Endothelial cell of umbilical vein (primary cell): ENCODE measurements around the gene TPH2. TPM values are rescaled to one million over a fixed set of nuclear protein-coding genes. Genes with fewer than 3 reads are reported as not detected.

Source experiments
- BruUV-seq: library from RNA; stranded (reverse); fragments of 400-500 nt; replicated peaks from 2 replicates; lab custom pipeline; 2021; lab: Mats Ljungman, UMichigan
- CTCF ChIA-PET: fragments of 300-600, 350-600 bp; sonication (Branson Sonifier 250); formaldehyde crosslinking; loops from one replicate; lab custom pipeline; 2021; ENCODE audit warnings: antibody characterized with exemption, inconsistent platforms; lab: Charles Lee
- POLR2A ChIA-PET: fragments of 300-600, 350-600 bp; sonication (Branson Sonifier 250); formaldehyde crosslinking; loops from one replicate; lab custom pipeline; 2021; ENCODE audit warnings: antibody characterized with exemption, inconsistent platforms; lab: Charles Lee
- DNase-seq: peaks from one replicate; pipeline ENCODE4 v3.0.0-alpha.2; 2011; ENCODE audit warnings: low read depth, low spot score
- FAIRE-seq: peaks from 2 replicates; lab custom pipeline; 2011; peaks lifted over from hg19 to GRCh38; lab: Jason Lieb, UNC
- H2AFZ ChIP-seq: 2 replicates; pipeline ENCODE4 v1.6.0; 2012; ENCODE audit warnings: low read depth, low read length, control low read depth, inconsistent platforms
- H3K27ac ChIP-seq: 2 replicates; pipeline ENCODE4 v1.5.1; 2011; ENCODE audit warnings: low read depth, mild to moderate bottlenecking, control low read depth, low read length, moderate library complexity; ENCODE audit not compliant: insufficient read depth
- H3K27me3 ChIP-seq, 2 experiments: 2 replicates each; pipeline versions ENCODE4 v1.6.0 to v1.6.1; 2011; ENCODE audit warnings: low read length in 2 of 2, mixed read lengths in 1 of 2; ENCODE audit not compliant: control insufficient read depth in 2 of 2, insufficient read depth in 2 of 2
- H3K36me3 ChIP-seq, 2 experiments: 2 replicates in 1 of 2; 3 replicates in 1 of 2; pipeline ENCODE4 v1.5.1; 2011; ENCODE audit warnings: low read length in 2 of 2, mild to moderate bottlenecking in 1 of 2, moderate library complexity in 1 of 2; ENCODE audit not compliant: control insufficient read depth in 2 of 2, insufficient read depth in 2 of 2; ENCODE audit errors: extremely low read depth in 1 of 2
- H3K4me1 ChIP-seq: 3 replicates; pipeline ENCODE4 v1.5.1; 2011; ENCODE audit warnings: mild to moderate bottlenecking, low read length; ENCODE audit not compliant: control insufficient read depth, insufficient read depth; ENCODE audit errors: extremely low read depth
- H3K4me2 ChIP-seq: 2 replicates; pipeline ENCODE4 v1.6.1; 2011; ENCODE audit warnings: low read length, control low read depth, mixed read lengths; ENCODE audit not compliant: insufficient read depth
- H3K4me3 ChIP-seq, 3 experiments: fragments of 200-600 bp in 1 of 3; sonication (generic), shearing (Covaris generic) in 1 of 3; replicated peaks in 1 of 3; 2 replicates each; pipeline ENCODE4 v1.5.1; 2011 to 2016; ENCODE audit warnings: control low read depth in 3 of 3, low read length in 3 of 3, mild to moderate bottlenecking in 2 of 3, inconsistent platforms in 1 of 3, low read depth in 1 of 3, moderate library complexity in 1 of 3; ENCODE audit not compliant: insufficient read depth in 1 of 3
- H3K79me2 ChIP-seq: 2 replicates; pipeline ENCODE4 v1.6.0; 2012; ENCODE audit warnings: low read length, inconsistent platforms; ENCODE audit not compliant: control insufficient read depth, insufficient read depth
- H3K9ac ChIP-seq: replicated peaks from 2 replicates; pipeline ENCODE3; 2011; ENCODE audit warnings: low read length, control low read depth; ENCODE audit not compliant: insufficient read depth; ENCODE audit errors: extremely low read depth
- H3K9me1 ChIP-seq: replicated peaks from 3 replicates; pipeline ENCODE4 v1.6.0; 2011; ENCODE audit warnings: mild to moderate bottlenecking, low read length; ENCODE audit not compliant: control insufficient read depth, insufficient read depth; ENCODE audit errors: extremely low read depth
- H3K9me3 ChIP-seq: replicated peaks from 2 replicates; pipeline ENCODE4 v1.5.1; 2012; ENCODE audit warnings: low read length, inconsistent platforms; ENCODE audit not compliant: control insufficient read depth, insufficient read depth
- H4K20me1 ChIP-seq: replicated peaks from 2 replicates; pipeline ENCODE3; 2011; ENCODE audit warnings: mild to moderate bottlenecking, low read length; ENCODE audit not compliant: control insufficient read depth, insufficient read depth; ENCODE audit errors: extremely low read depth
- CTCF ChIP-seq, 2 donors: IDR thresholded peaks; 1 replicate in 1 of 2; 2 replicates in 1 of 2; pipeline ENCODE4 v1.5.1; 2011; ENCODE audit warnings: low read length in 2 of 2, mild to moderate bottlenecking in 2 of 2, moderate library complexity in 2 of 2, control low read depth in 1 of 2, inconsistent platforms in 1 of 2, low read depth in 1 of 2; ENCODE audit not compliant: insufficient read depth in 1 of 2; ENCODE audit errors: extremely low read depth in 1 of 2
- EZH2 ChIP-seq: IDR thresholded peaks from 2 replicates; pipeline ENCODE4 v1.6.1; 2012; ENCODE audit warnings: borderline replicate concordance, low read depth, mild to moderate bottlenecking, moderate library complexity, low read length, inconsistent platforms; ENCODE audit not compliant: severe bottlenecking
- FOS ChIP-seq: IDR thresholded peaks from 2 replicates; pipeline ENCODE4 v1.6.1; 2011; ENCODE audit warnings: mild to moderate bottlenecking, low read length, moderate library complexity, borderline replicate concordance; ENCODE audit not compliant: insufficient read depth
- GATA2 ChIP-seq: IDR thresholded peaks from 2 replicates; pipeline ENCODE4 v1.7.0; 2011; ENCODE audit warnings: low read depth, mild to moderate bottlenecking, moderate library complexity, mixed read lengths, low read length; ENCODE audit not compliant: insufficient read length, insufficient read depth
- JUN ChIP-seq: IDR thresholded peaks from 2 replicates; pipeline ENCODE4 v1.6.1; 2011; ENCODE audit warnings: borderline replicate concordance, low read depth; ENCODE audit not compliant: insufficient read length, insufficient read depth
- MAX ChIP-seq: IDR thresholded peaks from 2 replicates; pipeline ENCODE4 v1.6.1; 2011; ENCODE audit not compliant: insufficient read depth, insufficient read length
- MYC ChIP-seq: IDR thresholded peaks from one replicate; pipeline ENCODE4 v1.6.1; 2011; ENCODE audit warnings: mild to moderate bottlenecking, low read depth, low read length
- POLR2A ChIP-seq: IDR thresholded peaks from 2 replicates; pipeline ENCODE4 v1.6.1; 2012; ENCODE audit warnings: low read depth, mild to moderate bottlenecking, control low read depth, low read length
- POLR2AphosphoS5 ChIP-seq: IDR thresholded peaks from 2 replicates; pipeline ENCODE4 v1.6.1; 2012; ENCODE audit warnings: low read depth, mild to moderate bottlenecking, control low read depth, low read length, moderate library complexity; ENCODE audit not compliant: insufficient read depth
- dilution Hi-C: fragments of 300-500 bp; cut with MboI; formaldehyde crosslinking; loops from one replicate; pipeline ENCODE4 v1.15.0; 2019; ENCODE audit warnings: low sequenced_read_pairs; ENCODE audit not compliant: extremely low pct_ligation_motif_present
- intact Hi-C: fragments of 100-400 bp; cut with micrococcal nuclease; formaldehyde crosslinking; loops from one replicate; pipeline ENCODE4 v1.10.0; 2022
- polyA plus RNA-seq, 4 experiments: library from polyadenylated mRNA; depleted of rRNA in 3 of 4; stranded (reverse) in 3 of 4; unstranded in 1 of 4; fragments of >200 nt; gene quantifications; 2 replicates each; pipeline versions ENCODE4 v1.2.1 to v1.2.3, GENCODE V29; 2011 to 2012; ENCODE audit warnings: missing spikeins in 1 of 4
- total RNA-seq: library from RNA; stranded (reverse); gene quantifications from 2 replicates; pipeline ENCODE4 v1.2.3, GENCODE V29; 2021

TPH2 gene
- total and polyA plus RNA-seq, 2 donors (not counting 3 experiments of a cell fraction or from before 2014, with no cell fraction given) = not detected

- BruUV-seq = no TSS peak
- dilution Hi-C loops (no loop called here), intact Hi-C loops (no loop called here)
- Histone ChIP-seq H3K36me3 (no peaks in the 10 kb centered on the region), H3K9me1 (no peaks in the 10 kb centered on the region), H4K20me1 (no peaks in the 10 kb centered on the region), H3K79me2 (no peaks in the 10 kb centered on the region), H3K9ac (no peak overlapping the region), H3K27me3 (no peaks in the 10 kb centered on the region), H3K27ac (no peak overlapping the region), H3K4me2 (no peak overlapping the region), H3K9me3 (no peaks in the 10 kb centered on the region), H3K4me1 (no peaks in the 10 kb centered on the region), H3K4me3 (no peak overlapping the region), H2AFZ (no peak overlapping the region)
- FAIRE-seq (no peak), DNase-seq (no peak)
- TF ChIP-seq EZH2 (no peak), CTCF (IDR thresholded peaks at IDR 0.05; ENCODE audit: extremely low read depth in 1 of 2, insufficient read depth in 1 of 2, low read depth in 1 of 2, low read length in 2 of 2) (no peak)
- CTCF ChIA-PET = no interaction called here
- POLR2A ChIA-PET = no interaction called here
These were observed 136.8 kb downstream of the TPH2 start for GRCh38 chr12:72075401-72075800.

- no peak for TF ChIP-seq MAX
- TF ChIP-seq CTCF (IDR thresholded peaks at IDR 0.05; ENCODE audit: extremely low read depth in 1 of 2, insufficient read depth in 1 of 2, low read depth in 1 of 2, low read length in 2 of 2) = no peak
- no peak for TF ChIP-seq EZH2
- no peak for TF ChIP-seq FOS
- TF ChIP-seq JUN = no peak
- no peak for TF ChIP-seq POLR2AphosphoS5
- no peak for TF ChIP-seq MYC
- TF ChIP-seq GATA2 = no peak
- TF ChIP-seq POLR2A = no peak
- POLR2A ChIA-PET = no interaction called here
- no peaks in the 10 kb centered on the region for H3K79me2 ChIP-seq
- H4K20me1 ChIP-seq = no peaks in the 10 kb centered on the region
- intact Hi-C loops (no loop called here), dilution Hi-C loops (no loop called here)
- no peaks in the 10 kb centered on the region for H3K9me3 ChIP-seq
- CTCF ChIA-PET = no interaction called here
- DNase-seq = no peak
- no peaks in the 10 kb centered on the region for H3K36me3 ChIP-seq
- no peak for FAIRE-seq
- no peak overlapping the region for H3K27ac ChIP-seq
- no peaks in the 10 kb centered on the region for H3K9me1 ChIP-seq
- BruUV-seq = no TSS peak
- no peak overlapping the region for H3K4me3 ChIP-seq
- H2AFZ ChIP-seq = no peak overlapping the region
- H3K4me2 ChIP-seq = no peak overlapping the region
- no peaks in the 10 kb centered on the region for H3K27me3 ChIP-seq
- no peak overlapping the region for H3K9ac ChIP-seq
- H3K4me1 ChIP-seq = no peaks in the 10 kb centered on the region
These were observed 137.4 kb downstream of the TPH2 start for GRCh38 chr12:72075891-72076557.
